CD4-positive, alpha-beta T cell treated with Interleukin-6 at 100 ng/mL for 8 hours (primary cell): ENCODE measurements around the gene TNNT2.

Experiments
- DNase-seq: peaks from one replicate; pipeline ENCODE4 v3.0.0-alpha.2; 2020; ENCODE audit warnings: mixed read lengths, low spot score

The TNNT2 gene

GRCh38 chr1:201376464-201377374 is 761 bp downstream of the TNNT2 start:
- DNase-seq, result no peak

GRCh38 chr1:201376107-201376463 is 1.4 kb downstream of the TNNT2 start:
- DNase-seq, result no peak

DNA sequence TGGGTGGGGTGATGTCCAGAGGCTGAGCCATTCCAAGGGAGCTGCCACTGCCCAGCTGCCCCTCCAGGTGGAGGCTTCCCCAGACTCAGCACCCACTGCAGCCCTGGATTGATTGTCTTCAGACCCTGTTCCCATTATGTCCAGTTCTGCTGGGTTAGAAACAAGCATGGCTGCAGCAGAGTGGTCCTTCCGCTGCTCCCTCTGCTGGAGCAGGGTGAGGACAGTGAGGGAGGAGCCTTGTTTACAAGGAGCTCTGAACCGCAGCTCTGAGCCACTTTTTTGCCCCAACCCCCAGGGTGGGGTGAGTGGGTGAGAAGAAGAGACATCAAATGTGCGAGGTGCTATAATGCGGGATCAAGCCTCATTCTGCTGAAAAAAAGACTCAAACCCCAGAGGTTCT is 2.3 kb downstream of the TNNT2 start:
- no peak for DNase-seq

DNA sequence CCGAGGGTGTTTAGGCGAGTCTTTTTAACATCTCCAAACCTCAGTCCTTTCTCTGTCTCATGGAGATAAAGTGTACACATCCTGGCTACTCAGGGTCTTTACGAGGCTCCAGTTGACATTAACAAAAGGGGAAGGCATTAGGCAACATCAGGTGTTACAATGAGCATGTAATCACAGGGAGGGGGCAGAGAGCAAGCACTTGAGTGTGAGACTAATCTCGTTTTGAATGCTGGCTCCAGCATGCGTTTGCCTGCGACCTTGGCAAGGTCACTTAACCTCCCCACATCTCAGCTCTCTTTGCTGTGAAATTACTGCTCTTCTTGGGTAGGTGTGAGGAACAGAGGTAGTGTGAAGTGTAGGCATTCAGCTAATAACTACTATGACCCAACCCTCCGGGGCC is 3.1 kb downstream of the TNNT2 start:
- no peak for DNase-seq

DNA sequence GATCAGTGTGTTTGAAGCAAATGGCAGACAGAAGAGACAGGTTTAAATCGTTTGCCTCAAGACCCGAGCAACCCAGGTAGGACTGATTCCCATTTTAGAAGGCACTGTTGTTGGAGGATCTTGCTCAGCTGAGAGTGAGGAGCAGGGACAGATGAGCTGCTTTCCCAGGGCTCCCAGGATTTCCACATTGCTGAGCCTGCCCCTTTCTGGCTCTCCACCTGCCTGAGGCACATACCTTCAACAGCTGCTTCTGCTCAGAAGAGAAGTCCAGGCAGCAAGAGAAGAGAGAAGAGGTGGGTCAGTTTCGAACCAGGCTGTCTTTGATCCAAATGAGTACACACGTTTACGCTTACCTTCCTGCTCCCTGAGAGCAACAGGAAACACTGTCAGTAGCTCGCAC is 5.7 kb downstream of the TNNT2 start:
- no peak for DNase-seq

- DNase-seq, result no peak
Observed at GRCh38 chr1:201371276-201371675, 6.2 kb downstream of the TNNT2 start.

- DNase-seq, result no peak
Observed at GRCh38 chr1:201370500-201370899, 7.0 kb downstream of the TNNT2 start.

DNA sequence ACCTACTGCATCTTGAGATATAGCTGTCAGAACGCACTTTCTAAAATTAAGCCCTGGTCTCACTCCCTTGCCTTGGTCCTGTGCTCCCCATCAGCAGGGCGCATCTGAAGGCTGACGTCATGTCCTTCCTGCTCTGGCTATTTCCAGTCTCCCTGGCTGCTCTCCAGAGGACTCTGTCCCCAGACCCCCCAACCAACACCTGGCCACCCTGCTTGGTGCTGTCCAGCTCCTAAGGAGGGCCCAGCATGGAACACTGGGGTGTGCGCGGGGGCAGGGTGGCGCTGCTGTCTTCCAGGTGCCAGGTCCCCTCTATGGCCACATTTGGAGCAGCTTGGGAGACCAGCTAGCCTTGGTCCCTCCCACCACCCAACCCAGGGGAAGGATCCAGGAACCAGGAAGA is 8.3 kb downstream of the TNNT2 start:
- DNase-seq, result no peak

DNA sequence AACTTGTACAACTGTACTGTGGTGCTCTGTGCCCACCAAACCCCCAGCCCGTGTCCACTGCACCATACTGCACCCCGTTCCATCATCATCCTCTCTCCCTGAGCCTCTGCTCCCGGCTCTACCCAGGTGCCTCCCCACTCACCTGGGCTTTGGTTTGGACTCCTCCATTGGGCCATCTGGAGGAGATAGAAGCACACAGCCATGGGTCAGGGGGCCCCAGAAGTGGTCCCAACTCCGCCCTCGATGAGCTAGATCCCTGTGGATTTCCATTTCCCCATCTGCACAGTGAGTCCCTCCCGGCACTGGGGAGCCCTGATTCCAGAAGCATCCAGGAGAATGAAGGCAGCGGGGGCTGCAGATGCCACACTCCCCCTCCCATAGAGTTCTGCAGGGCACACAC is 10.8 kb downstream of the TNNT2 start:
- no peak for DNase-seq

- no peak for DNase-seq
Observed at GRCh38 chr1:201365251-201365650, 12.2 kb downstream of the TNNT2 start.

GRCh38 chr1:201364808-201365105 is 12.7 kb downstream of the TNNT2 start:
- DNase-seq, result no peak

DNA sequence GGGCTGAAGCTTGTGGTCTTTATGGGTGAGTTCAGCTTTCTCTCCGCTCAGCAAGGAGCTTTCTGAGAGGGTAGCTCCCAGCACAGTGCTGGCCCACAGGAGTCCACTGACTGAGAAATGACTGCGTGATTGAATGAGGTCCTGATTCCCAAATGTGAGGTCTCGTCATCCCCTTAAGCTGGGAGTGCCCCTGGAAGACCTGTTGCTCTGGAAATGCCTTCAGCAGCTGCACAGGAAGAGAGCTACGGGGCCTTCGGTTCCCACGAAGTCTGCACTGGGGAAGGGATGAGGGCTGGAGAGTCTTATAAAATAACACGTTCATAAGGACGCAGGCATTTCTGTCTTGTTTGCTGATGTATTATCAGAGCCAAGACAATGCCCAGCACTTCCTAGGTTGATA is 14.0 kb downstream of the TNNT2 start:
- no peak for DNase-seq

GRCh38 chr1:201362906-201363305 is 14.6 kb downstream of the TNNT2 start:
- DNase-seq, result no peak

GRCh38 chr1:201361652-201362504 is 15.6 kb downstream of the TNNT2 start:
- no peak for DNase-seq

GRCh38 chr1:201360901-201361651 is 16.4 kb downstream of the TNNT2 start:
- DNase-seq, result no peak

DNA sequence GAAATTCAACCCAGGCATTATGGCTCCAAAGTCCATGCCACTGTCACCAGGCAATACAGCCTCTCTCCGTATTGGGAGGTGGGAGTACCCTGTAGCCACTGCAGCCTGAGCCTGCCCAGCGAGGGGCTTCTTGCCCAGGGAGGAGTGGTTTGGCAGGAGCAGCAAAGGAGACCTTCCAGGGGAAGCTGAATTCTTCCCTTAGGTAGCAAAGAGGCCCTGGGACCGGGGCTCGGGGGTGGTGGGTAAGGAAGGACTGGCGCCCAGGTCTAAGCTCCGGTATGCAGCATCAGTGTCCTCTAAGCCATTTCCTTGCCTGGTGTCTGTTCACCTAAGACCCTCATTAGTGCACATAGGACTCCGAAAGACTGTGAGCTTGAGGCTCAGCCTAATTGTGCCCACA is 17.0 kb downstream of the TNNT2 start:
- DNase-seq, result no peak

- DNase-seq, result no peak
Observed at GRCh38 chr1:201359873-201360210, 17.6 kb downstream of the TNNT2 start.

- no peak for DNase-seq
Observed at GRCh38 chr1:201359031-201359872, 18.2 kb downstream of the TNNT2 start.

DNA sequence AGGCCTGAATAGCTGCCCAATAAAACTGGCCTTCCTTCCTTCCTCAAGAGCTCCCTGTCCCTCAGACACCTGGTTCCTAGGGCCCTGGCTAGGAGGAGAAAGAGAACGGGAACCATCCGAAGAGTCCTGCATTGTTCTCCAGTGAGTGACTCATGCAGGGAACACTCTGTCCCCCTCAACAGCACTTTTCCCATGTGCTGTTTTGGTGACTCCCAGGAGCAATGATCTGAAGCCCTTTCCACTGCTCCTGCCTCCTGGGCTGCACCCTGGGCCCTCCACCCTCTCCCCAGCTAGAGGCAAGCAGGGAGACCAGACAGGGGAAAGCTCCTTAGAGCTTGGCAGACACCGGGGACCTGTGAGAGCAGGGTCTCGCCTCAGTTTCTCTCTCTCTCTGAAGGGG is 18.9 kb downstream of the TNNT2 start:
- DNase-seq, result no peak

- no peak for DNase-seq
Observed at GRCh38 chr1:201357636-201358348, 19.7 kb downstream of the TNNT2 start.

GRCh38 chr1:201357211-201357610 is 20.3 kb downstream of the TNNT2 start:
- DNase-seq, result no peak
